HFF-Myc (cell line): ENCODE data around the gene UBE2U.
A peak's percentile ranks its signal among the peaks of the same experiment; 100 is the strongest.
"Not testable (repeated sequence)": the region's sequence is repeated elsewhere in the genome, so short reads cannot be mapped to it uniquely, and the experiment has no call there.

Source experiments
- DNase-seq: peaks from one replicate; pipeline ENCODE4 v3.0.0-alpha.2; 2011; ENCODE audit warnings: low read depth; ENCODE audit errors: extremely low read depth
- H3K4me3 ChIP-seq: replicated peaks from 2 replicates; pipeline ENCODE4 v1.5.1; 2011; ENCODE audit warnings: low read depth, mild to moderate bottlenecking, control low read depth, low read length
- CTCF ChIP-seq: IDR thresholded peaks from 2 replicates; pipeline ENCODE4 v1.5.1; 2012; ENCODE audit warnings: mild to moderate bottlenecking, low read depth, low read length, control low read depth; ENCODE audit errors: missing control alignments

UBE2U gene

GRCh38 chr1:64235181-64235580 lies 31.8 kb downstream of the UBE2U start:
- DNase-seq: no peak
- no peak for TF ChIP-seq CTCF
- no peak overlapping the region for H3K4me3 ChIP-seq

- no peak for TF ChIP-seq CTCF
- no peak overlapping the region for H3K4me3 ChIP-seq
- DNase-seq: no peak
These were observed 32.5 kb downstream of the UBE2U start for GRCh38 chr1:64235910-64236309.

DNA sequence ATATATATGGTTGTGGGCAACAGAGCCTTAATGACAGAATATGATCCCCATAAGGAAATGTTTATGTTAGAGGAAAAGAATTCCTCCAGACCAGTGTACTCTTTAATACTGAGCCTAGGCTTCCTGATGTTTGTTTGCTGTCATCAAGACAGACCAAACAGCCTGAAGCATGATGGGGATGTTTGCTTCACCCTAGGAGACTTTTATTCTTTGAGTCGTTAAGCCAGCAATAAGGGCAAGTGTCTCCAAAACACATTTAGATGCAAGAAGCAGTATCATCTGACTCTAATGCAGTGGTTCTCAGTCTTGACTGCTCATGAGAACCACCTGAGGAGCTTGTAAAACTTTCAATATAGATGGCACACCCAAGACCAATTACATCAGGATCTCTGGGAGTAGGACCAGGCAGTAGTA lies 33.1 kb downstream of the UBE2U start:
- H3K4me3 ChIP-seq: no peak overlapping the region
- TF ChIP-seq CTCF: no peak
- no peak for DNase-seq

GRCh38 chr1:64239519-64239918 lies 36.1 kb downstream of the UBE2U start:
- DNase-seq: not testable (repeated sequence)

DNA sequence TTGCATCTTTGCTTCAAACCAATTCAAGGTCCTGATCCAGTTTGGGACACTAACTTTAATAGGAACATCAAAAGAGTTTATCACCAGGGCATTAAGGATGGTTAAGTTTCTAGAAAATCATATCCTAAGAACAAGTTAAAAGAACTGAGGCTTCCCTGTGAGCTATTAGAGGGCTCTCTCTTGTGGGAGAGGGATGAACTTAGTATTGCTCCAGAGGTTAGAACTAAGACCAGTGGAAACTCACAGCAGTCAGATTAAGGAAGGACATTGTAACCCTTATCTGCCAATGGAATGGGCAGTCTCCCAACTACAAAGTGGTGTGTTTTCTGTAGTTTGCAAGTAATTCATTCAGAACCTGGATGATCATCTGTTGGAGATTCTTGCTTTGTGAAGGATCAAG lies 36.8 kb downstream of the UBE2U start:
- DNase-seq: no peak
- H3K4me3 ChIP-seq: no peak overlapping the region
- TF ChIP-seq CTCF: no peak

More at GRCh38 chr1:64239519-64239918, 36.1 kb downstream of the UBE2U start:
- not testable (repeated sequence) for H3K4me3 ChIP-seq

DNA sequence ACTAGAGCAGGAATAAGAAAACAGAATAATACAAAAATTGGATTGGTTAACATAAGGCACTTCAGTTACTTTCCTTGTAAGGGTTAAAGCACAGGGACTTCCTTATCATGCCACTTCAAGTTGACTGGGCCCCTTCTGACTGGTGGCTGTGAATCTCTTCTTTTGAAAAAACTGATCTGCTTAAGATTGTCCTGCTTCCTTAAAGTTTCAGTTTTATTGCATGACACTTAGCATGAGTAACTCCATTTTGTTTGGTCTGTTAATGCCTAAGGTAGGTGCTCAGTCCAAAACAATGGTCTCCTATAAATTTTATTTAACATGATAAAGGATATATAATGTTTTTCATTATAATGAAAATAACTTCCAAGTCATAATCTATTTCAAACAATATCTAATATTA lies 37.6 kb downstream of the UBE2U start:
- H3K4me3 ChIP-seq: no peak overlapping the region
- no peak for DNase-seq
- TF ChIP-seq CTCF: no peak

DNA sequence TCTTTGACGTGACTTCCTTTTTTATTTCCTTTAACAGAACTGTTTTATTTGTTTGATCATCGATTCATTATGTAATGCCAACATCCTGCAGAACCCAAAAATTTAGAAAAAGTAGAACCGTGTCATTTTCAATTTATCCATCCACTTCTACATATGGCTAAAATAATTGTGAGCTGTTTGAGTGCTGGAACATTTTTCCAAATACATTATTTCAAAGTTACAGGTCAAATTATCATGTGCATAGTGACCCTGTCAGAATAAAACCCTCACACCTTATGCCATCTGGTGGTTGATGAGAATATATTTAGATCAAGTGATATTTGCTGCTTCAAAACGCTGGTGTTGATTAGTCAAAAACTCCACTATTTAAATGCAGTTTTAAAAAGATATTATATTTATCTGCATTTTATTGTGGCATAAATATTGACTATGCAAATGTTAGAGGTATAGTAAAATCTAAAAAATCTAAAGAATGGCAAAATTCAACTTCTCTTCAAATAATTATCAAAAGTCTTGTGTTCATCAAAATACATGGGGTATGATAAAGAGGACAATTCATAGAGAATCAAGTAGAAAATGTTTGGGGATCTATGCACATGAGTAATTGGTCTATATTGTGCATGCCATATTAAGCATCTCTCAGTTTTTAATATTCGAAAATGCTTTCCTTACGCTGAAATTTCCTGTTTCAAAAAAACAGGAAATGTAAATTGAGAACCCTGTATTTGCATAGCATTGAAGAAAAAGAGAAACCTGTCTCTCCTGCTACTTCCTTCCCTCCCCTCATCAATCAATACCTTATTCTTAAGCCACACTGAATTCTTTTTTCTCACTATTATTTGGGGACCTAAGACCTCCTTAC lies 39.7 kb downstream of the UBE2U start:
- no peak overlapping the region for H3K4me3 ChIP-seq
- DNase-seq: peak; percentile 33
- no peak for TF ChIP-seq CTCF
